Hematopoietic multipotent progenitor cell (in vitro differentiated cells): ENCODE data around the gene VPS8. TPM values are rescaled to one million over a fixed set of nuclear protein-coding genes. Genes with fewer than 3 reads are reported as not detected.
"Not testable (repeated sequence)": the region's sequence is repeated elsewhere in the genome, so short reads cannot be mapped to it uniquely, and the experiment has no call there.

Source experiments
- DNase-seq, 3 donors: peaks; one replicate each; pipeline ENCODE4 v3.0.0-alpha.2; 2011 to 2015; ENCODE audit warnings: low read depth in 2 of 3, low spot score in 2 of 3
- total RNA-seq: library from RNA; depleted of rRNA; stranded (reverse); fragments of >200 nt; gene quantifications from one replicate; pipeline ENCODE4 v1.2.3, GENCODE V29; 2012

Gene VPS8
- total RNA-seq, 1 donor: 36.6 TPM

- no peak for DNase-seq
Observed at GRCh38 chr3:184857099-184857498, 45.1 kb downstream of the VPS8 start.

- no peak for DNase-seq
Observed at GRCh38 chr3:184864000-184864399, 52.0 kb downstream of the VPS8 start.

GRCh38 chr3:184868477-184868876, 56.5 kb downstream of the VPS8 start:
- DNase-seq: no peak

GRCh38 chr3:184872200-184872599, 60.2 kb downstream of the VPS8 start:
- DNase-seq: no peak

- DNase-seq: no peak
Observed at GRCh38 chr3:184873141-184873540, 61.2 kb downstream of the VPS8 start.

GRCh38 chr3:184874709-184875644, 63.0 kb downstream of the VPS8 start:
- DNase-seq: peak in 2 of 3 donors; percentile 21 to 70

GRCh38 chr3:184880276-184881019, 68.5 kb downstream of the VPS8 start:
- no peak for DNase-seq

- no peak for DNase-seq
Observed at GRCh38 chr3:184884359-184885017, 72.5 kb downstream of the VPS8 start.

GRCh38 chr3:184885112-184885511, 73.1 kb downstream of the VPS8 start:
- DNase-seq: no peak

- no peak for DNase-seq
Observed at GRCh38 chr3:184887574-184887973, 75.6 kb downstream of the VPS8 start.

- DNase-seq: no peak
Observed at GRCh38 chr3:184889312-184889904, 77.4 kb downstream of the VPS8 start.

- no peak for DNase-seq
Observed at GRCh38 chr3:184894051-184894450, 82.1 kb downstream of the VPS8 start.

- no peak for DNase-seq
Observed at GRCh38 chr3:184895350-184895749, 83.4 kb downstream of the VPS8 start.

- DNase-seq: no peak
Observed at GRCh38 chr3:184896336-184896735, 84.4 kb downstream of the VPS8 start.

GRCh38 chr3:184899953-184900595, 88.1 kb downstream of the VPS8 start:
- no peak for DNase-seq

- not testable (repeated sequence) for DNase-seq
Observed at GRCh38 chr3:184907031-184907430, 95.1 kb downstream of the VPS8 start.

GRCh38 chr3:184907681-184908649, 96.0 kb downstream of the VPS8 start:
- no peak for DNase-seq

GRCh38 chr3:184908859-184909258, 96.9 kb downstream of the VPS8 start:
- DNase-seq: no peak

- DNase-seq: no peak
Observed at GRCh38 chr3:184910664-184911063, 98.7 kb downstream of the VPS8 start.
